Transverse colon (tissue), 4 donors: ENCODE results near the gene TMEM181. TPM values are rescaled to one million over a fixed set of nuclear protein-coding genes. Genes with fewer than 3 reads are reported as not detected.

Source experiments
- DNase-seq: peaks from one replicate; pipeline ENCODE4 v3.0.0-alpha.2; 2019
- H3K27ac ChIP-seq, 4 donors: fragments of 200-600 bp; sonication (generic); 2 replicates each; pipeline ENCODE4 v1.5.1; 2016 to 2018; ENCODE audit warnings: inconsistent platforms in 4 of 4
- H3K27me3 ChIP-seq: fragments of 200-600 bp; sonication (generic); 2 replicates; pipeline ENCODE4 v1.5.1; 2017; ENCODE audit warnings: inconsistent platforms
- H3K36me3 ChIP-seq, 4 donors: fragments of 200-600 bp; sonication (generic); 2 replicates each; pipeline ENCODE4 v1.5.1; 2017 to 2019; ENCODE audit warnings: inconsistent platforms in 4 of 4
- H3K4me1 ChIP-seq, 4 donors: fragments of 200-600 bp; sonication (generic); 2 replicates each; pipeline ENCODE4 v1.5.1; 2017 to 2020; ENCODE audit warnings: inconsistent platforms in 4 of 4
- H3K4me3 ChIP-seq, 4 donors: fragments of 200-600 bp; sonication (generic); 1 replicate in 1 of 4; 2 replicates in 3 of 4; pipeline versions ENCODE4 v1.5.1 to v1.6.1; 2017 to 2019; ENCODE audit warnings: inconsistent platforms in 4 of 4
- H3K9me3 ChIP-seq, 2 donors: fragments of 200-600 bp; sonication (generic); 2 replicates each; pipeline ENCODE4 v1.5.1; 2017 to 2019; ENCODE audit warnings: inconsistent platforms in 2 of 2
- EP300 ChIP-seq: sonication (generic); formaldehyde crosslinking; IDR thresholded peaks from one replicate; pipeline ENCODE4 v1.6.1; 2017; ENCODE audit warnings: antibody characterized with exemption, low read depth
- POLR2A ChIP-seq: fragments of 450-650 bp; IDR thresholded peaks from one replicate; pipeline ENCODE4 v1.6.1; 2016; ENCODE audit warnings: antibody characterized with exemption, mild to moderate bottlenecking, moderate library complexity
- POLR2AphosphoS5 ChIP-seq, 3 donors: sonication (generic); formaldehyde crosslinking; IDR thresholded peaks; one replicate each; pipeline ENCODE4 v1.6.1; 2016; ENCODE audit warnings: antibody characterized with exemption in 3 of 3
- WGBS, 2 donors: methylation state at CpG; one replicate each; pipeline ENCODE4 v1.1.5; 2018; ENCODE audit warnings: low coverage in 1 of 2; 5-methylcytosine and 5-hydroxymethylcytosine counted together
- in situ Hi-C, 4 donors: fragments of 200-750 bp; cut with MboI; loops; one replicate each; pipeline versions ENCODE4 v1.15.0 to v1.15.1; 2017; ENCODE audit warnings: low sequenced_read_pairs in 3 of 4, low pct_ligation_motif_present in 1 of 4, low pct_unique_long_range_greater_than_20kb in 1 of 4
- intact Hi-C: fragments of 100-400 bp; cut with DNase I; formaldehyde crosslinking; loops from one replicate; pipeline ENCODE4 v1.15.1; 2023; ENCODE audit warnings: low total_unique reads
- total RNA-seq, 4 donors: library from RNA; depleted of rRNA; stranded (reverse); fragments of >200 nt; gene quantifications; one replicate each; pipeline ENCODE4 v1.1.0, GENCODE V29; 2016
- TF ChIP-seq, protein P1 (sequence below), 5 experiments: fragments of 200-600 bp in 3 of 5; fragments of 450-650 bp in 2 of 5; sonication (generic) in 3 of 5; IDR thresholded peaks; 1 replicate in 2 of 5; 2 replicates in 3 of 5; pipeline ENCODE4 v1.5.1; 2016 to 2017; ENCODE audit warnings: antibody characterized with exemption in 5 of 5, inconsistent platforms in 3 of 5, mild to moderate bottlenecking in 2 of 5, moderate library complexity in 1 of 5

Gene TMEM181
- total RNA-seq, 4 donors from 2014 or later, result 15.7 to 41.3 (median 34.2) TPM

DNA sequence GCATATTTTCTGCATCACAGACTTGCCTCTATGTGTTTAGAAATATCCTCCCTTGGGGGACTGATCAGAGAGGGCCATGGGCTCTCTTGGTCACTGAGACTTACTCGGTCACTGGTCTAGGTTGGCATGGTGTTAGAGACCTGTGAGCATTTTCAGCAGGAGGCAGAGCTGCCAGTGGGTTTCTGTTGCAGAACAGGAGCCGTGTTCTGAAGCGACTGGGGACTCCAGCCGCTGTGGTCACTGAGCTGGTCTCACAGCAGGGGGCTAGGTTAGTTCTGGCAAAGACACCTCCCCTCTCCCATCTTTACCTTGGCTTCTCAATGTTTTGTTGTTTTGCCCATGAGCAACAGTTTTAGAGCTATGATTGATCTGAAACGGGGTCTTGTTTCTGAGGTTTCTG lies 8.7 kb downstream of the TMEM181 start:
- intact Hi-C loops (no loop called here), in situ Hi-C loops (no loop called here)
- WGBS, 2 donors, result 88 to 100% methylated on average over 2 to 5 of the region's 5 CpGs
- no peaks in the 10 kb centered on the region for H3K9me3 ChIP-seq
- DNase-seq, result no peak
- TF ChIP-seq, protein P1, sequence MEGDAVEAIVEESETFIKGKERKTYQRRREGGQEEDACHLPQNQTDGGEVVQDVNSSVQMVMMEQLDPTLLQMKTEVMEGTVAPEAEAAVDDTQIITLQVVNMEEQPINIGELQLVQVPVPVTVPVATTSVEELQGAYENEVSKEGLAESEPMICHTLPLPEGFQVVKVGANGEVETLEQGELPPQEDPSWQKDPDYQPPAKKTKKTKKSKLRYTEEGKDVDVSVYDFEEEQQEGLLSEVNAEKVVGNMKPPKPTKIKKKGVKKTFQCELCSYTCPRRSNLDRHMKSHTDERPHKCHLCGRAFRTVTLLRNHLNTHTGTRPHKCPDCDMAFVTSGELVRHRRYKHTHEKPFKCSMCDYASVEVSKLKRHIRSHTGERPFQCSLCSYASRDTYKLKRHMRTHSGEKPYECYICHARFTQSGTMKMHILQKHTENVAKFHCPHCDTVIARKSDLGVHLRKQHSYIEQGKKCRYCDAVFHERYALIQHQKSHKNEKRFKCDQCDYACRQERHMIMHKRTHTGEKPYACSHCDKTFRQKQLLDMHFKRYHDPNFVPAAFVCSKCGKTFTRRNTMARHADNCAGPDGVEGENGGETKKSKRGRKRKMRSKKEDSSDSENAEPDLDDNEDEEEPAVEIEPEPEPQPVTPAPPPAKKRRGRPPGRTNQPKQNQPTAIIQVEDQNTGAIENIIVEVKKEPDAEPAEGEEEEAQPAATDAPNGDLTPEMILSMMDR (IDR thresholded peaks at IDR 0.05), result no peak
- TF ChIP-seq POLR2AphosphoS5 (IDR thresholded peaks at IDR 0.05) (no peak), POLR2A (no peak), EP300 (no peak)
- no peaks in the 10 kb centered on the region for H3K36me3 ChIP-seq
- H3K4me3 ChIP-seq, result no peak overlapping the region
- no peak overlapping the region for H3K27ac ChIP-seq
- H3K27me3 ChIP-seq, result no peaks in the 10 kb centered on the region
- H3K4me1 ChIP-seq, result peaks cover 7 to 23% (median 17%) of the 10 kb centered on the region in 4 donors

DNA sequence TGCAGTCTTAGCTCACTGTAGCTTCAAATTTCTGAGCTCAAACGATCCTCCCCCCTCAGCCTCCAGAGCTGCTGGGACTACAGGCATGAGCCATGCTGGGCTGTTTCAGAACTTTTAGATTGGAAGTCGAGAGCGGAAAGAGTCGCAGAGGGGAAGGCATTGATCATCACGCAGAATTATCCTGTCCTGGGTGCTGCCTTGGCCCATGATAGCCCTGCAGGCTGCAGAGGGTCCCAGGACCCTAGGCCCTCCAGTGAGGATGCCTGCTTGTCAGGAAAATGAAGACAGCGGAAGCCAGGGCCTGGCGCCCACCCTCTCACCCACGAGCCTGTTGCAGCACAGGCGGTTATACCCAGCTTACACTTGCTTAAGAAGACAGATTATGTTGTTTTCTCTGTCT lies 9.1 kb downstream of the TMEM181 start:
- Histone ChIP-seq H3K4me1 (peaks cover 7 to 25% (median 19%) of the 10 kb centered on the region in 4 donors), H3K36me3 (no peaks in the 10 kb centered on the region), H3K9me3 (no peaks in the 10 kb centered on the region), H3K27ac (no peak overlapping the region), H3K27me3 (no peaks in the 10 kb centered on the region), H3K4me3 (no peak overlapping the region)
- DNase-seq, result no peak
- TF ChIP-seq EP300 (no peak), POLR2AphosphoS5 (IDR thresholded peaks at IDR 0.05) (no peak), POLR2A (no peak)
- TF ChIP-seq, protein P1 (IDR thresholded peaks at IDR 0.05), result no peak
- in situ Hi-C loops (no loop called here), intact Hi-C loops (no loop called here)
- WGBS, 2 donors, result 93 to 94% methylated on average over 2 to 9 of the region's 9 CpGs

DNA sequence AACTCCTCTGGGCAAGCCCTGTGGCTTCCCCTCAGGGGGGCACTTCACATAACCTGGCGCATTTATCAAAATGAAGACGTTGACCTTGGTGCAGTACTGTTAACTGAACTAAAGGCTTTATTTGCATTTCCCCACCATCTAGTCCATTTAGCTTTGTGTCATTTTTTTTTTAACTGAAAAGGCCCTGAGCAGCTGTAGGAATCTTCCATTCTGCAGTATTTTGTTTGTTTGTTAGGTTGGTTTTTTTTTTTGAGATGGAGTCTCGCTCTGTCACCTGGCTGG lies 10.7 kb downstream of the TMEM181 start:
- intact Hi-C loops, result no loop called here
- H3K4me3 ChIP-seq, result no peak overlapping the region
- TF ChIP-seq POLR2A (no peak), EP300 (no peak), POLR2AphosphoS5 (IDR thresholded peaks at IDR 0.05) (no peak)
- TF ChIP-seq, protein P1 (IDR thresholded peaks at IDR 0.05), result no peak
- 88 to 100% methylated on average over 1 to 3 of the region's 3 CpGs for WGBS, 2 donors
- no peaks in the 10 kb centered on the region for H3K27me3 ChIP-seq
- DNase-seq, result no peak
- in situ Hi-C loops, result no loop called here
- peaks cover 7 to 38% (median 21%) of the 10 kb centered on the region in 4 donors for H3K4me1 ChIP-seq
- no peaks in the 10 kb centered on the region for H3K36me3 ChIP-seq
- peak overlapping the region in 1 of 4 donors; percentile 85 for H3K27ac ChIP-seq
- H3K9me3 ChIP-seq, result no peaks in the 10 kb centered on the region

DNA sequence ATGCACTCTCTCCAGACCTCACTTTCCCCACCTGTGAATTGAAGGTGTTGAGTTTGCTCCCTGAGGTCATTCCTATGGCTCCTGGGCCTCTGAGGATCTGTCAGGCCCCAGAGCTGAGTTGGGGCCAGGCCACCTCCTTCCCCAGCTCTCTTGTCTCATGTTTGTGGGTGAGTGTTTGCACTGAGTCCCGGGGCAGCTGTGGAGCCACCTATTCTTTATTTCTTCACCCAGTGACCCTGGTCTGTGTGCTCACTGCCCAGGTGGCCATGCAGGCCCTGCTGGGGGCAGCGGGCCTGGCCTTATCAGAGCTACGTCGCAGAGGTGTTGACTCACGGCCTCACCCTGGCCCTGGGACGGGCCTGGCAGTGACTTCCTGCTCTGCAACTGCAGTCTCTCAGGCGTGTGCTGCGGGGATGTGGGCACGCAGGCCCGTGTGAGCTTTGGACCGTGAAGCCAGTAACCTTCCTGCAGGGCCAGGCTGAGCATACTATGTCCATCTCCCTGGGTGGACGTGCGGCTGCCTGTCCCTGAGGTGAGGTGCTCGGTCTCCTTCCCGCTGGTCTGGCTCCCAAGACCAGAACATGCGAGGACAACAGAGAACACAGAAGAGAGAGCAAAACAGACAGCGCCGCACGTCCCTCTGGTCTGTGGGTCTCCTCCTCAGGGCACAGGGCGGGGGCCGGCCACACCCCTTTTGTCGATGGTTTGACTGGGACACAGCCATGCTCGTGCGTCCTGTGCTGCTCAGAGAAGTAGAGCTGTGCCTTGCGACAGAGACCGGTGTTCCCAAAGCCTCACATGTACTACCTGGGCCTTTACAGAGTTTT lies 12.1 kb downstream of the TMEM181 start:
- Histone ChIP-seq H3K9me3 (no peaks in the 10 kb centered on the region), H3K36me3 (no peaks in the 10 kb centered on the region), H3K27ac (peak overlapping the region; percentile 84 to 86 (median 86)), H3K27me3 (no peaks in the 10 kb centered on the region), H3K4me3 (peak overlapping the region in 1 of 4 donors; percentile 14), H3K4me1 (peaks cover 7 to 39% (median 21%) of the 10 kb centered on the region in 4 donors)
- TF ChIP-seq POLR2A, result peak; percentile 77
- TF ChIP-seq, protein P1 (IDR thresholded peaks at IDR 0.05), result peak in 2 of 5 experiments; percentile 23 to 25
- no peak for TF ChIP-seq EP300
- TF ChIP-seq POLR2AphosphoS5 (IDR thresholded peaks at IDR 0.05), result peak in 2 of 3 donors; percentile 80 to 85
- DNase-seq, result peak; percentile 87
- intact Hi-C loops (no loop called here), in situ Hi-C loops (no loop called here)
- whole genome bisulfite sequencing, 2 donors, result 67% methylated on average over 14 of the region's 26 CpGs; no CpG with 5 or more reads in 1 of the 2 donors
